ENCODE measurements around the gene RBL2.

GRCh38 chr16:53501216-53501859 lies 67.1 kb downstream of the RBL2 start:
- TF ChIP-seq POLR2AphosphoS5 (IDR thresholded peaks at IDR 0.05) (no peak), CTCF (IDR thresholded peaks at IDR 0.05) (no peak), POLR2A (IDR thresholded peaks at IDR 0.05) (no peak), EP300 (IDR thresholded peaks at IDR 0.05) (no peak)

All from upper lobe of left lung (tissue), 4 donors.